ENCODE results near the gene SLC41A1. TPM values are rescaled to one million over a fixed set of nuclear protein-coding genes. Genes with fewer than 3 reads are reported as not detected.
"Not testable (repeated sequence)": the region's sequence is repeated elsewhere in the genome, so short reads cannot be mapped to it uniquely, and the experiment has no call there.

Gene SLC41A1
- 27.6 TPM for total RNA-seq
- long read RNA-seq, partial matches to known transcripts = 4 of 10 reads
- long read RNA-seq, other reads (novel, unspliced or antisense) = 5 of 10 reads

GRCh38 chr1:205812878-205813754 lies at the start of gene SLC41A1:
Gene SLC41A1, minus strand, starts transcription at chr1:205813198. Its CDS starts 2,757 bp downstream, at chr1:205810441.
- peak; percentile 94 for DNase-seq (ENCODE audit: low spot score)

GRCh38 chr1:205861540-205861939 lies 48.5 kb upstream of the SLC41A1 start:
- DNase-seq (ENCODE audit: low spot score) = no peak

GRCh38 chr1:205858141-205858961 lies 45.4 kb upstream of the SLC41A1 start:
- no peak for DNase-seq (ENCODE audit: low spot score)

- not testable (repeated sequence) for DNase-seq (ENCODE audit: low spot score)
These were observed 44.5 kb upstream of the SLC41A1 start for GRCh38 chr1:205857501-205857900.

- no peak for DNase-seq (ENCODE audit: low spot score)
These were observed 43.4 kb upstream of the SLC41A1 start for GRCh38 chr1:205856433-205856832.

GRCh38 chr1:205852969-205853368 lies 40.0 kb upstream of the SLC41A1 start:
- DNase-seq (ENCODE audit: low spot score) = no peak

GRCh38 chr1:205851993-205852392 lies 39.0 kb upstream of the SLC41A1 start:
- DNase-seq (ENCODE audit: low spot score) = no peak

GRCh38 chr1:205849619-205850355 lies 36.8 kb upstream of the SLC41A1 start, which contains the start of gene PM20D1:
Gene PM20D1, minus strand, starts transcription at chr1:205850132. Its CDS starts 60 bp downstream, at chr1:205850072.
- DNase-seq (ENCODE audit: low spot score) = no peak

GRCh38 chr1:205843036-205843859 lies 30.2 kb upstream of the SLC41A1 start:
- no peak for DNase-seq (ENCODE audit: low spot score)

- no peak for DNase-seq (ENCODE audit: low spot score)
These were observed 29.2 kb upstream of the SLC41A1 start for GRCh38 chr1:205842229-205842628.

- DNase-seq (ENCODE audit: low spot score) = no peak
These were observed 27.3 kb upstream of the SLC41A1 start for GRCh38 chr1:205840146-205840923.

- no peak for DNase-seq (ENCODE audit: low spot score)
These were observed 24.5 kb upstream of the SLC41A1 start for GRCh38 chr1:205837382-205837970.

GRCh38 chr1:205834751-205835150 lies 21.8 kb upstream of the SLC41A1 start:
- no peak for DNase-seq (ENCODE audit: low spot score)

GRCh38 chr1:205832326-205832751 lies 19.3 kb upstream of the SLC41A1 start:
- no peak for DNase-seq (ENCODE audit: low spot score)

GRCh38 chr1:205827623-205828022 lies 14.6 kb upstream of the SLC41A1 start:
- DNase-seq (ENCODE audit: low spot score) = no peak

- DNase-seq (ENCODE audit: low spot score) = no peak
These were observed 14.0 kb upstream of the SLC41A1 start for GRCh38 chr1:205826995-205827394.

GRCh38 chr1:205826016-205826806 lies 13.2 kb upstream of the SLC41A1 start:
- no peak for DNase-seq (ENCODE audit: low spot score)

- DNase-seq (ENCODE audit: low spot score) = no peak
These were observed 11.2 kb upstream of the SLC41A1 start for GRCh38 chr1:205824180-205824579.

Data from mesenteric fat pad (tissue), 1 donor.